HG03280 (cell line): ENCODE results near the gene CEP295NL.
"Not testable (repeated sequence)": the region's sequence is repeated elsewhere in the genome, so short reads cannot be mapped to it uniquely, and the experiment has no call there.

Experiments
- ATAC-seq: cut with Tn5 transposase; IDR thresholded peaks from one replicate; pipeline ENCODE4 v1.9.1; 2021; ENCODE audit warnings: mild to moderate bottlenecking, moderate library complexity; ENCODE audit not compliant: unreplicated experiment

CEP295NL gene

DNA sequence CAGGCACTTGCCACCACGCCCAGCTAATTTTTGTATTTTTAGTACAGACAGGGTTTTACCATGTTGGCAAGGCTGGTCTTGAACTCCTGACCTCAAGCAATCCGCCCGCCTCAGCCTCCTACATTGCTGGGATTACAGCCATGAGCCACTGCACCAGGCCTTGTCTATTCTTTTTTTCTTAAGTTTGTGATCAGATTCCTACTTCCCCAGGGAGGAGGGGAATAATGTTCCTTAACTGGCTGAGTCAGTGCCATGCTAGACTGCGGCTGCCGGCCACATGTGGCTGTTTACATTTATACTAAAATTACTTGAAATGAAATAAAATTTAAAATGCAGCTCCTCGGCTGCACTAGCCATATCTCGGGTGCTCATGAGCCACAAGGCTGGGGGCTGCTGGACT is 34.6 kb downstream of the CEP295NL start:
- ATAC-seq, result no peak

DNA sequence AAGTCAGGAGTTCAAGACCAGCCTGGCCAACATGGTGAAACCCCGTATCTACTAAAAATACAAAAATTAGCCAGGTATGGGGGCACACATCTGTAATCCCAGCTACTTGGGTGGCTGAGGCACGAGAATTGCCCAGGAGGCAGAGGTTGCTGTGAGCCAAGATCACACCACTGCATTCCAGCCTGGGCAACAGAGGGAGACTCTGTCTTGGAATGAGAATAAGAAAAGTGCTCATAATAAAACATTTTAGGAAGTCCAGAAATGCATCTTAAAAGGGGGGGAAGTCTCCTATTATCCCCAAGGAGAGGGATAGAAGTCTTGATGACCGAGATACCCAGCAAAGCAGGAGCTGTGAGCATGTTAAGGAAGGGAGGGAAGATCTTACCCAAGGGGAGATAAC is 36.0 kb downstream of the CEP295NL start:
- not testable (repeated sequence) for ATAC-seq

DNA sequence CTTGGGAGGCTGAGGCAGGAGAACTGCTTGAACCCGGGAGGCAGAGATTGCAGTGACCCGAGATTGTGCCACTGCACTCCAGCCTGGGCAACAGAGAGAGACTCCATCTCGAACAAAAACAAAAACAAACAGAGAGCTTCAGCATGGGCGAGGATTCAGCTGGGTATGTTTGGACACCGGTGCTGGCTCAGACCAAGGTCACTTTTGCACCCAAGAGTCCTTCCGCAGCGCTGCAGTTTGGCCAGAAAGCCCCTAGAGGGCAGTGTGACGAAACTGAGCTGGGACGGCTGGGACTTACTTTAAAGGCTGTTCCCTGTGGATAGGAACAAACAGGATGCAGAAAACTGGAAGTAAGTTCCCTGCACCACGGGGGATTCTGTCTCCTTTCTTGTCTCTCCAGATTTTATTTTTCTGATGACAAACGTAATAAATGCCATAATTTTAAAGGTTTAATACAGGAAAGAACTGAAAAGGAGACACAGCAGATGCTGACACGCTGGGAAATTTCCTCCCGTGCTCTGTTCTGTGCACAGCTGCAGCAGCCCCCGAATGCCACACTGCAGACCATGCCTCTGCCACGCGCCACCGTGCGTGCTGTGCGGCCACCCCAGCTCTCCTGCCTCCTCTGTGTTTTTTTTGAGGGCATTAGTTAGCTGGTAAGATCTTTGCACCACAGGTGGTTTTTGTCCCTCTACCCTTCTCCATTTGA is 37.2 kb downstream of the CEP295NL start:
- ATAC-seq, result no peak

DNA sequence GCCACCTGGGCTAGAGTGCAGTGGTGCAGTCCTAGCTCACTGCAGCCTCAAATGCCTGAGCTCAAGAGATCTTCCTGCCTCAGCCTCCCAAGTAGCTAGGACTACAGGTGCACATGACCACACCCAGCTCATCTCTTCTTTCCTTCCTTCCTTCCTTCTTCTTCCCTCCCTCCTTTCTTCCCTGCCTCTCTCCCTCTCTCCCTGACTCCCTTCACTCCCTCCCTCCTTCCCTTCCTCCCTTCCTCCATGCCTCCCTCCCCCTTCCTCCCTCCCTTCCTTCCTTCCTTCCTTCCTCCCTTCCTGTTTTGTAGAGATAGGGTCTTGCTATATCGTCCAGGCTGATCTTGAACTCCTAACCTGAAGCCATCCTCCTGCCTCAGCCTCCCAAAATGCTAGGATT is 38.9 kb downstream of the CEP295NL start:
- no peak for ATAC-seq

DNA sequence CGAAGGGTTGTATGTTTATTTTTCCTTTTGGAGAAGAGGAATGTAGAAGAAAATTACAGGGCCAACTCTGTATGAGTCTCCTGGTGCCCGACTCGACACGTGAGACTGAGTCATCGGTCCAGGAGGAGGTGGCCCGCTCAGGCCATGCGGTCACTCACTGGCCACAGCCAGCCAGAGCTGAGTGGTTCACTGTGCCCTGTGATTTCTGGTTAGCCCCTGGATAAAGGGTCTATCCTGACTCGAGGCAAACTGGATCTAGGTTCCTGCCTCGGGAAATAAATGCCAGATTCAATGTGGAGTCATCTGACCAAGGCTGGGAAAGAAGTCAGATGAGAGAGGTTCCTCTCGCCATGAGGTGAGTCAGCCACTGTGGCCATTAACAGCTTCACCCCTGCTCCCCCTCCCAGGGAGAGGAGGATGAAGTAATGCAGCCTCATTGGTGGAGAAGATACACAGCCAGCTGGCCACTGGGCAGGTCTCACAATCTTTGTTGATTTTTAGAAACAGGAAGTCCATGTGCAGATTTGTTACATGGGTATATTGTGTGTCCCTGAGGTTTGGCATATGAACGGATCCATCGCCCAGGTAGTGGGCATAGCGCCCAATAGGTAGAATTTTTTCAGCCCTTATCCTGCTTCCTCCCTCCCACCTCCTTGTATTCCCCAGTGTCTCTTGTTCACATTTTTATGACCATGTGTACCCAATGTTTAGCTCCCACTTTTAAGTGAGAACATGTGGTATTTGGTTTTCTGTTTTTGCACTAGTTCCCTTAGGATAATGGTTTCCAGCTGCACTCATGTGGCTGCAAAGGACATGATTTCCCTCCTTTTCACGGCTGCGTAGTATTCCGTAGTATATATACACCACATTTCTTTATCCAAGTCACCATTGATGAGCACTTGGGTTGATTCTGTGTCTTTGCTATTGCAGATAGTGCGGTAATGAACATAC is 40.7 kb downstream of the CEP295NL start:
- no peak for ATAC-seq

DNA sequence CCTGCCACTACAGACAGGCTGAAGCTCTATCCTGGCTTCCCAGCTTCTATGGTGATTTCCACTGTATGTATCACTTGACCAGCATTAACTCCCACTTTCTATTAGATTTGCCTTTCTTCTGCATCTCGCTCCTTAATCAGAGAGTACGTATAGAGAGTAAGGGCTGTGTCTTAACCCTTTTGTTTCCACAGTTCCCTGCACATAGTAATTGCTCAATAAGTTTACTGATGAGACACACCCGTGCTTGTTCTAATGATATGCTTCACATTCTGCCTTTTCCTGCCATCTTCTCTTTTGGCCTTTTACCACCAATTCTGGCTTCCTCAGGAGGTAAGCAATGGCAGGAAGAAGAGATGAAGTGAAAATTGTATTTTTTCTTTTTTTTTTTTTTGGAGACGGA is 41.8 kb downstream of the CEP295NL start:
- ATAC-seq, result no peak

DNA sequence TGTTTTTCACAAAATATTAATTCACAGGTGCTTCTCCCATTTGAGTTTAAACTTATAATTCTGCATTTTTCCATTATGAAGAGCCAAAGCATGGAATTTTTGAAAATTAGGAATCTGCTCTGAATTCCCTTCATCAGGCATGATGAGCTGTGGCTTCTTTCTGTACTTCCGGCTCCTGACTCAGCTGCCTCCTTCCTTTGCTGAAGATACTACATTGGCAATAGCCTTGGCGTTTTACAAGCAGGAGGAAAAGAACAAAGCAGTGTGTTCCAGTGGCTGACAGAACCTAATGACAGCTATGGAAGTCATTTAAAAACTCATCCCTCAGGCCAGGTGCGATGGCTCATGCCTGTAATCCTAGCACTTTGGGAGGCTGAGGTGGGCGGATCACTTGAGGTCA is 44.0 kb downstream of the CEP295NL start:
- ATAC-seq, result no peak

DNA sequence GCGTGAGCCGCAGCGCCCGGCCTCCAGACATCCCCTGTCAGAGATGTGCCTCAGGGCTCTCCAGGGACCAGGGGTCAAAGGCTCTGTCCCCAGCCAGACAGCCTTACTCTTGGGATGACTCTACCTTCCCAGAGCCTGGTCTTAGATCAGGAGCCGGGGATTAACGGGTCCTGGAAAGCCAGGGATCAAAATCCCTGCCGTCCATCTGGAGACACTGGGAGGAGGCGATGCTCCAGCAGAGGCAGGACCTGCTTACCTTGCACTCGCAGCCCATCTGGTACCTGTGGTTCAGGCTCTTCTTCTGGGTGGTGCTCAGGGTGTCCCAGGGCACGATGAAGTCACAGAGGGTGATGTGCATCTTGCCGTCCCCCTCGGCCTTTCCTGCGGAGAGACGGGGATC is 45.7 kb downstream of the CEP295NL start:
- no peak for ATAC-seq

DNA sequence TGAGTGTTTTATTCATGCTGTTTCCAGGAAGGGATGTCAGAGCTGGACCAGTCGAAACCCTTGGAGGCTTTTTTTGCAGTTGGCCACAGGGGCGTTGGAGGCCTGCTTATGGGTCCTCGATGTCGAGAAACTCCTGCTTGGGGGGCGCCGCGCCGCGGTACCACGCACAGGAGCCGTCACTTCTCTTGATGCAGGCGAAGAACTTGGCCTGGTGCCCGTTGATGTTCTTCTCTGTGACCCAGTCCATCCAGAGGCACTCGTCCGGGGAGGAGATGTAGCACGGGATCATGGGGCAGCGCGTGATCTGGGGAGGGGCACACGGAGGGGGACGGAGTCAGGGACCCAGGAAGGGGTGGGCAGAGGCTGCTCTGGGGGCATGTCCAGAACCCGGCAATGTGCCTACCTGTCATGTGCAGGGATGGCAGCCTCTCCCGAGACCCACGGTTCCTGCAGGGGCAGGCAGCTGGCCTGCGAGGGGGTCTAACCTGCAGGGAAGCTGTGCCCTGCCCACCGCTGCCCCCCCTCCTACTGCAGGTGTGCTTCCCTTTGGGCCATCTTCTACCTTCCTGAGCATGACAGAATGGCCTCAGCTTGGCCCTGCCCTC is 47.3 kb downstream of the CEP295NL start:
- no peak for ATAC-seq

DNA sequence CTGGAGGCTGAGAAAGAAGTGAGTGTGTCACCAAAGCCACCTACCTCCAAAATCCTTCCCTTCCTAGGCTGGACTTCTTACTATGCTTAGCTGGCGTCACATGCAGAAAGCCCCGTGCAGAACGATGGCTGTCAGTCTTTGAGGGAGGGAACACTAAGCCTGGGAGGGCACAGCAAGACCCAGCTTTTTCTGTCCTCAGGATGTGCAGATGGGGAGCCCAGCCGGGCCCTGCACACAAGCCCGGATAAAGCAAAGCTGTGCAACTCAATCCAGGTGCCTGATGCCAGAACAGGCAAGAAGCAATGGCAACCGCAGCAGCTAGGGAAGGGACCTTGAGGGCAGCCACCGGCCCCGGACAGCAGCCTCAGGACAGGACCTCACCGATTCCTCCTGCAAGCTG is 48.5 kb downstream of the CEP295NL start:
- no peak for ATAC-seq

DNA sequence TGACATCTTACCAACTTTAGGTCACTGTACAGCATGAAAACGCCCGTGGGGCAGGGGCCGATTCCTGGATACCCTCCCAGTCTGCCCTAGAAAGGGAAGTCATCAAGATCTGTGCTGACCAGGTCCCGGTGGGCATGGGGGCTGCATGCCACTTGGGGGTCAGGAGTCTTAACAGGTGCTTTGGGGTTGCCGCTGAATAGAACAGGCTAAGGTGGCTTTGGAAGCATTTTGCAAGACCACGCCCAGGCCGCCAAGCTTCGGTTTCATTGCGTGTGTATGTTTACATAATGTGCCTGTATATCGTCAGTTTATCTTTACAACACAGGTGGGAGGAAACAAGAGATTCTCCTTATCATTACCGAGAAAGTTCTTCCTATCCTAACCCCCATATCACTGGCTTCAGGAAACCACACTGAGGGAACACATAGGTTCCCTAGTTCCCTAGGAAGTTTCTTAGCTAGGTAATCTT is 49.0 kb downstream of the CEP295NL start:
- ATAC-seq, result no peak

DNA sequence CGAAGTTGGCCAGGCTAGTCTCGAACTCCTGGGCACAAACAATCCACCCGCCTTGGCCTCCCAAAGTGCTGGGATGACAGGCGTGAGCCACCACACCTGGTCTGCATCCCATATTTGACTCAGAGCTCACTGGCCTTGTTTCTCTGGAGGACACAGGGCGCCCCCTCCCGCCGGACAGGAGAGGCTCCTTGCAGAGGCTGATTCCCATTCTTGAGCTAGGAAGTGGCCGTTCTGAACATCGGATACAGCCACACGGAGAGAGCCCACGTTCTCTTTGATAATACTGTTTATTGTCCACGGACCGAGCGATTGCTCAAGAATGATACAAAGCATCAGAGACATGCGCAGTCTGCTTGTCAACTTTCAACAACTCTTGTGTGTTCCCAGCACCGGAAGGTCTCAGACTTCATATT is 50.3 kb downstream of the CEP295NL start:
- ATAC-seq, result no peak

DNA sequence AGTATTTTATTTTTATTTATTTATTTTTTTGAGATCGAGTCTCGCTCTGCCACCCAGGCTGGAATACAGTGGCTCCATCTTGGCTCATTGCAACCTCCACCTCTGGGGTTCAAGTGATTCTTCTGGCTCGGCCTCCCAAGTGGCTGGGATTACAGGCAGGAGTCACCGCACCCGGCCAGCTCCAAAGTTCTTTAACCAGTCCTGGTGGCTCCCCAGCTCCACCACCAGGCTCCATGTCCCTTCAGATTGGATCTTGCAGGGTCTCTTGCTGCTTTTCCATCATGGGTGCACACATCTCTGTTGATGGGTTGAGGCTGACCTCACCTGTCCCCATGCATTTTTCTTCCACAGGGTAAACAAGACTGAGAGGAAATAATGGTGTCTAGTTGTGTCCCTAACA is 54.0 kb downstream of the CEP295NL start:
- no peak for ATAC-seq

DNA sequence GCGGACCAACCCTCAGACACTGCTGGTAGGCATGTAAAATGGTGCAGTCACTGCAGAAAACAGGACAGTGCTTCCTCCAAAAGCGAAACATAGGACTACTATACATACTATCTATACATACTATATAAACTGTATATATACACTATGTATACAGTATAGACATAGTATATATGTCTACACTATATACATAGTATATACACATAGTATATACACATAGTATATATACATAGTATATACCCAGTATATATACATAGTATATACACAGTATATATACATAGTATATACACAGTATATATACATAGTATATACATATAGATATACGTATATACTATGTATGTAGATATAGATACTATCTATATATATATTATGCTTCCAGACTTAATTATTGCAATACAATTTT is 55.9 kb downstream of the CEP295NL start:
- no peak for ATAC-seq

DNA sequence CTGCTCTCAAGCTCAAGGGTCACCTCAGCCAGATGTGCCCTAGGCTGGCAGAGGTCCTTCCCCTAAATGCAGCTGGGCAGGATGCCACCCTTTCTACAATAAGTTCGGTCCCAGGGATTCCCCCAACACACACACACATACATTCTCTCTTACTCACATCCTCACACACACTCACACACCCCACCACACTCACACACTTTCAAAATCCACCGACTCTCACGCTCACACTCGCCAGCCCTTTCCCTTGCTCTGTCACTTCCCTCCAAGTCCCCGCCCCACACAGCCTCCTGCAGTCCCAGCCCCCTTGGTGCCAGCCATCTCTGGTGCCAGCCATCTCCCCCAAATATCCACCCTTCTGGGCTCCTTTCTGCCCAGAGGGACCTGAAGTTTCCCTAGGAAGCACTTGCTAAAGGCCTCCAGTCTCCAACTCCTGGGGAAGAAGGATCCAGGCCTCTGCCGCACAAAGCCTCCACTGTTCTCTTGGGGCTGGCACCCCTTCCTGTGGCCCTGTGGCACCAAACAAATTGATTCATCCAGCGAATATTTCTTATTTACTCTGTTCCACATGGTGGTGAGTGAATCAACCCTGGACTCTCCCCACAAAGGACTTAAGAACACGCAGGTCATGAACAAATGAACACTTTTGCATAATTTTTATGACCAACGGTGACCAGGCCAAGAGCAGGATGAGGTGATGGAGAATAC is 58.5 kb downstream of the CEP295NL start:
- no peak for ATAC-seq

DNA sequence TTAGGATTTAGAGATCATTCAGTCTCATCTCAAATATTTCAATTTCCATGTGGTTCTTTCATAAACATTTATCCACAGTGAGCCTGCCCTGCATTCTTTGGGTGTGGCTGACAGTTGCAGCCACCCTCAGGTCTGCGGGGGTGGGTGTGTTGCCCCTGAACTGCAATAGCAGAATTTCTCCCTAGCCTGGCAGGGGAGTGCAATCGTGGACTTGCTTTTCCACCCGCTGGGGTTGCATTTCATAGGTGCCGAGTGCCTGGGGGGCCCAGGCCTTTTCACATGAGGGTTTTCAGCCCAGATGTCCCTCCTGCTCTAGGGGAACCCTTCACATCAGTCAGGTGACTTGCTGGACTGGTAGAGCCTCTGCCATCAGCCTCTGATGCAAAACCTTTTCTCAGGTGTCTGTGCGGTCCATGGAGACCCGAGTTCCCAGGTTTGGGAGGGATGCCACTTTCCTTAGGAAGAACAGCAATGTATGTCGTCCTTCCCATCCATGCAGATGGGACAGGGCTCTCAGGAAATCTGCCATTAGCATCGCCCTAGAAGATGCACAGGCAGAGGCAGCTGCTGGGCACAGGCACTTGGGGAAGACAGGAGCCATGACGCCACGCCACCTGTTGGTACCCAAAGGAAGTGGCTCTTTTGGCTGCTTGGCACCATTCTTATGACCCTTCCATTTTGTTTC is 60.0 kb downstream of the CEP295NL start:
- no peak for ATAC-seq

DNA sequence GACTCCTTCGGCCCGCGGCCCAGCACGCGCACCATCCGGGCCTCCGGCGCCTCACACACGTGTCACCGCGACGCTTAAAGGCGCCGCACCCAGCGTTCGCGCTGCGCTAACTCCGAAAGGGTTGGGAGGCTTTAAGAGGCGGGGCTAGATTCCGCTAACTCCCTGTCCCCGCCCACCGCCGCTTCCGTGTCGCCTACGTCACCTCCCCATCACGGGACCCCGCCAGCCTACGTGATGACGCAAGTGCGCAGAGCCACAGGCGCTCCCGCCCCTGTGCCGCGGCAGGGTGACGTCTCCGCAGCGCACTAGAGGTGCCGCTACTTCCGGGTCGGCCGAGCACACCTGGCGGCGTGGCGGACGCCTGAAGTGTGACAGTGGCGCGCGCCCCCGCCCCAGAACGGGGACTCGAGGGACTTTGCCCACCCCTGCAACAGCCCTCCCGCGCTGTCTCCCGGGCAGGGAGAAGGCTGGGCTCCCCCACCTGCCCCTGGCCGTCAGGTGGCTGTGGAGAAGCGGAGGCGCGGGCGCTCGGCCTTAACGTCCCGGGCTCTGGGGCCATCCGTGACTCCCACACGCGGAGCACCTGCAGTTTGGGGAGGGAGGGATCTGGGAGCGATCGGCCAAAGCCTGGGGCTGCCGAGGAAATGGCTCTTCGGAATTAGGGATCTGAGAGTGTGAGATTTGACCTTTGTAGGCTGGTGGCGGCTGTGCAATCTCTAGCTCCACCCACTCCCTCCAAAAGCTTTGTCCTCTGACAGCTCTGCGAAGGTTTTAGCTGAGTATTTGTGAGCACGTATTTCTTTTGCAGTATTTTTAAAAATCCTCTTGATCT is 62.0 kb downstream of the CEP295NL start, which contains the start of gene USP36:
Gene USP36 (minus strand): TSS at position 35 of the 832 bp plus-strand sequence. CDS start 4,451 bp downstream, outside the sequence.
- peak; percentile 87 for ATAC-seq
